T-helper 22 cell (primary cell): Measurements from ENCODE around the gene C10orf120.

Experiments
- DNase-seq: peaks from one replicate; pipeline ENCODE4 v3.0.0-alpha.2; 2020; ENCODE audit warnings: low read depth

The C10orf120 gene

DNA sequence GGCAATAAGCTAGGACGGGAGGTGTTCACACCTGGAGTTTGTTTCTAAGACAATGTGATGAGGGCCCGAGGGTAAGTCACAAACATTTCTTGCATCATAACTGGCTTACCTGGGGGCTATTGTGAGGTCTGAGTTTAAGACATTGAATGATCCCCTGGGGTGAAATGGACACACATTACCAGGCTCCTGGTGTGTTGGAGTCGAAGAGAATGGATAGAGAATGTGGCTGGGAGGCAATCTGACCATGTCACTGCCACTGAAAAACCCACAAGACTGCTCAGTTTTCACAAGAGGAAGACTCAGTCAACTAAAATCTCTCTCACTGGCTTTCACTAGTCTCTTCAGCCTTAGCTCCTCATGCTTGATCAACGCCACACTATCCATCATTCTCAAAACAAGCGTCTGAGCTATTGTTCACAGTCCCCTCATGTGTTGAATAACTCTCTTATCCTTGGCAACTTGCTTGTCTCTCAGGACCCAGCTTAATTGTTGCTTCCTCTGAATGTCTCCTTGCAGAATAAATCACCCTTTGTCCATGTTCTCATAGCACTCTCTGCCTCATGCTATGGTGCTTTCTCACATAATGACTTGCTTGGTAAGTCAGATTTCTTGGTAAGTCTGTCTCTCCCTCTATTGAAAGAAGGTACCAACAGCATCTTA is at the start of gene C10orf120:
Gene C10orf120 (minus strand): TSS at position 51 of the 660 bp plus-strand sequence. CDS start 56 bp downstream, outside the sequence.
- no peak for DNase-seq

DNA sequence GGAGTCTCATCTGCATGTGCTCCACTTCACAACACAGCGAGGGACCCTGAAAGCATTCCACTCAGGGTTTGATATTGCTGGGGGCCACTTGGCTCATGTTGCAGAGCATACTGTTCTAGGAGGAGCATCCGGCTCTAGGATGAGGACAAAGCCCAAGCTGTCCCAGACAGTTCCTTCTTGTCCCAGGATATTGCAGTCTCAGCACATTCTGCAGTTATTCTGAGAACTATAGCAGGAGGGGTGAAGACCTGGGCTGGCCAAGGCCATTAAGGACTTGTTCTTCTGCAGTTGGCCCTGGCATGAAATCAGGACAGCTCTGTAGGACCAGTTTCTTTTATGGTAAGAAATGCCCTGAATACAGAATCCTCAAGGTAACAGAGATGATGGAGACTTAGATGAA is 48.9 kb upstream of the C10orf120 start:
- DNase-seq, result no peak

DNA sequence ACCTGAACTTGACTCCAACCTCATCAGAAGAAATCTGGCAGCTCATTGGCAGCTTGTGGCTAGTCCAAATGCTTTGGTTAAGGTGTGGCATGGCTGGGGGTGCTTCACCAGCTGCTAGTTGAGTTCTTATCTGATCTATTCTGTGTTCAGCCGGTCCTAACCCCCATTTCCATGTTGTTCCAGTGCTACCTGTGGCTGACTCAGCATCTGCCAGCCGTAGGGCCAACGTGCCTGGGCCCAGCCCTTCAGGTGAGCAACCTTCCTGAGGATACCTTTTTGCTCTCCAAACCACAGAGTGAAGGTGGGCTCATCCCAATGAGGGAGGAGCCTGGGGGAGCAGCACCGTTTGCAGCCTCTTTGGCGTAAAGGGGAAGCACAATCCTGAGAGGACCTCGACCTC is 46.8 kb upstream of the C10orf120 start:
- DNase-seq, result no peak

DNA sequence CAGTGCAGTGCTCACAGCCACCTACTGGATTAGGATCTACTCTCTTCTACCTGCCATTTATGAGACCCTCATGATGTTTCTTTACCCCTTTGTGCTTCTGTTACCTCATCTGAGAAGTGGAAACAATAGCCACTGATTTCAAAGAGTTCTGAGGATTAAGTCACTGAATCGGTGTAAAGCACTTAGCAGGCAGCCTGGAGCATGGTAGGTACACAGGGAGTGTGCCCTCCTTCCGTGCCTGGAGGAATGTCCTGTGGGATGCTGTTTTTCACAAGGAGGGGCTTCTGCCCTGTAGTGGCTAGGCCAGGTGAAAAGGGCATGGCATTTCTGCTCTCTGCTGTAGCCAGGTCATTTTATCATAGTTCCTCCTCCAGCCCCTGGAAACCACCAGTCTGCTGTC is 44.6 kb upstream of the C10orf120 start:
- no peak for DNase-seq

DNA sequence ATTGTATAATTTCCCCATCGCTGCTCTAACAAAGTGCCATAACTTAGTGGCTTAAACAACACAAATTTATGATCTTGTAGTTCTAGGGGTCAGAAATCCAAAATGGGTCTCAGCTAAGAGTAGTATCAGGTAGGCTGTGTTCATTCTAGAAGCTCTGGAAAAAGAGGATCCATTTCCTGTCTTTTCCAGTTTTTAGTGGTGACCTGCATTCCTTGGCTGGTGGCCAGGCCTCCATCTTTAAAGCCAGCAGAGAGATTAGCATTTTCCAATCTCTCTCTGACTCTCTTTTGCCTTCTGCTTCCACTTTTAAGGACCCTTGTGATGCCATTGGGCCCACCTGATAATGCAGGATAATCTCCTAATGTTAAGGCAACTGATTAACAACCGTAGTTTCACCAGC is 41.0 kb upstream of the C10orf120 start:
- no peak for DNase-seq

DNA sequence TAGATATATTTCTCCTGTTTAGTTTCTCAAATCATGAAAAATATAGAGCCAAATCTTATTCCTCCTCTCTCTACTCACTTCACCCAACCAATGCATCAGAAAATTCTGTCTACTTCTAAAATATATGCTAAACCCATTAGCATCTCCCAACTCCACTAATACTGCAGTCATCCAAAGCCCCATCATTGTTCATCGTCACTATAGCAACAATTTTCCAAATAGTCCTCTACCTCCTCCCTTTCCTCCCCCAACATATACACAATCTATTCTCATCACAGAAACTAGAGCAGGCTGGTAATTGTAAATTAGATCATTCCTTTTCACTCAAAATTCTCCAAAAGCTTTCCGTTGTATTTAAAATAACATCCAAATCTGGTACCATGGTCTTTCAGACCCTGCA is 38.4 kb upstream of the C10orf120 start:
- DNase-seq, result no peak

DNA sequence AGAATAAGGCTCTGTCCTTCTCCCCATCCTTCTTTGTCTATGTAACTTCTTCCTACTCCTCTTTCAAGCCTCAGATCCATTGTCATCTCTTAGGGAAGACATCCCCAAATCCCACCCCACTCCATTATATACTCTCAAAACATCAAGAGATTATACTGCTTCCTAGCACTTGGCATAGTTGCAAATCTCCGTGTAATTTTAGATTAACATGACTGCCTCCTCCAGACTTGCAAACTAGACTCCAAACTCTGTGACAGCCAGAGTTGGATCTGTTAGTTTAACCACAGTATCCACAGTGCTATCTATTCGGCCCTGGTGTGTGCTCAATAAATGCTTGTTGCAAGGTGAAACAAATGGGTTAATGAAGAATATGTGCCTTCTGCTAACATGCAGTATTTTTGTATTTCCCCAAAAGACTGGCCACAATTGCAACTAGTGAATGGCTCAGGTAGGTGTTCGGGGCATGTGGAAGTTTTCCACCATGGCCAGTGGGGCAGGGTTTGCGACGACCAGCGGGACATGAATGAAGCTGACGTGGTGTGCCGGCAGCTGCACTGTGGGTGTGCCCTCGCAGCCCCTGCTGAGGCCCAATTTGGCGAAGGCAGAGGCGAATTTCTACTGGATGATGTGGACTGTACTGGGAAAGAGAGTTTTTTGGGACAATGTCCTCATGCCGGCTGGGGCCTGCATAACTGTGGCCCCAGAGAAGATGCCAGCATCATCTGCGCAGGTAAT is 34.5 kb upstream of the C10orf120 start:
- DNase-seq, result no peak

DNA sequence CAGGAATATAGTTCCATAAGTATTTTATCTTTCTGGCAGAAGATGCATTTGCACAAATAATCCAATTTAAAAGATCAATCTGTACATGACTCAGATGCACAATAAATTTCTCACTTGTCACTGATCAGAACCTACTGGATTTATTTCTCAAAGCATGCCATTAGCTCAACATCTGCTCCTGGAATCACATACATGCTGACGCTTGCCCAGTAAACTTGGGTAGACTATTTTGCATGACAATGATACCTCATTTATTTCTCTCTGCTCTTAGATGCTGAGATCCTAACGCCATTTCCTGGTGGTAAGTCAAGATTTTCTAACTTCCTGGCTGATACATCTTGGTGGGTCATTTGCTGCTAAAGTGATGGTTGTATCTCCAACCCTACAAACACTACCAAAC is 33.8 kb upstream of the C10orf120 start:
- DNase-seq, result no peak

DNA sequence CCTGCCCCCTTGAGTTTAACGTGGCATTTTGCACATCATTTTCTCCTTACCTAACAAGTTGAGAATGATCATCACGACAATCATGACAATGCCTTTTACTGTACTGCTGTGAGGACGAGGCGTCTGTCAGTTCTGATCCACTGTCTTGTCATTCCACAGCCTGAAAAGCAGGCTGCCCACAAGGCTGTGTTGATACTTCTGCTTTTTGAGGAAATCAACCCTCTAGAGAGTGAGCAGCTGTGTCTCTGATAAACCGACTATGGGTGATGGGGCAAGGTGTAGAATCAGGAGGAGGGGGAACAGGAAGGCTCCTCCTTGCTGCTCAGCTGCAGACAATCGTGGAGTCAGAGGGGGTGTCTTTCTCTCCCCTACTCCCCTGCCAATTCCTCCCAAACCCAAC is 30.6 kb upstream of the C10orf120 start:
- DNase-seq, result no peak

DNA sequence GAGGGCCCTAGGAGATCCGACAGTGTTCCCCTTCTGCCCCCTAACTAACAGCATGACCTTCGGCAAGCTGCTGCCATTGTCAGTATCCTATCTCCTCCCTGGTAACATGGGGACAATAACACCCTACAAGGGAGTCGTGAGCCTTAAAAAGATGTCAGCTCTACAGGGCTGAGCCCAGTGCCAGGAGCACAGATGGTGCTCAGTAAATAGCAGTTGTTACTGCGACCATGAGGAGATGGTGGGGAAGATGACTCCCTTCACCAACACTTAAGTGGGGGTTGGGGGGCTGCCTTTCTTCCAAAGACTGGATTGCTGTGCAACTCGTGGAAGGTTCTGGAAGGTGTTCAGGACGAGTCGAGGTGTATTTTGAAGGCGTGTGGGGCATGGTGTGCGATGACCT is 29.5 kb upstream of the C10orf120 start:
- DNase-seq, result no peak

DNA sequence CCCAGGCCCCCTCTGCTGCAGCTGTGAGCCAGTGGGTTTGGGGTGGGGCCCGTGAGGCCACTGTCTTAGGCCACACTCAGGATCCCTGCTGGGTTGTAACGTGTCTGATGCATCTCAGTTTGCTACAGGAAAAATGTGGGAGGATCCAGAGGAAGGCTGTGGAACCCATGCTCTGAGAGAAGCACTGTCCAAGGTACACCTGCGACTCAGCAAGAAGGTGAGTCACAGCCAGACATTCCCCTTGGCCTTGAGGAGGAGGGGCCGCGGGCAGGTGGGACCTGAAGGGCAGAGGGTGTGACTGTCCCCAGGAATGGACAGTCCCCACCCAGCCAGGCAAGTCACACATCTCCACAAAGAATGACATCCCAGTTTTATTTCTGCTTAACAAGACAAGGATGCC is 27.8 kb upstream of the C10orf120 start:
- no peak for DNase-seq

DNA sequence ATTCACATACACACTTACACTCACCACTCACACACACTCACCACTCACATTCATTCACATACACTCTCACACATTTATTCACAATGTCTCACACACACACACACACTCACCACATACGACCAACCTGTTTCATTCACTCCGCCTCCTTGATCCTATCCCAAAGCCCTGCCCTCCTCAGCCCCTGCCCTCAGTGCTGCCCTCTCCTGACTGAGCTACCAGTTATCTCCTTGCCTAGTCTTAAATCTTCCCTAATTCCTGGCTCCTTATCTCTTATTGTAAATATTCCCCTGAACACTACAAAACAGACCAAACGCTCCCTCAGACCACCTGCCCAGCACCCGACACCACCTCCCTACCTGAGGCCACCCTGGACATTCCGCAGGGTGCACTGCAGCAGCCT is 26.1 kb upstream of the C10orf120 start:
- no peak for DNase-seq

DNA sequence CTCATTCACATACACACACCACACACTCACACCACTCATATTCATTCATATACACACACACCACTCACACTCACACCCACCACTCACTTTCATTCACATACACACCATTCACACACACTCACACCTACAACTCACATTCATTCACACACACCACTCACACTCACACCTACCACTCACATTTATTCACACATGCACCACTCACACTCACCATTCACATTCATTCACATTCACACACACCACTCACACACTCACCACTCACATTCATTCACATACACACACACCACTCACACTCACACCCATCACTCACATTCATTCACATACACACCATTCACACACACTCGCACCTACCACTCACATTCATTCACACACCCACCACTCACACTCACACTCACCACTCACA is 25.4 kb upstream of the C10orf120 start:
- DNase-seq, result no peak

DNA sequence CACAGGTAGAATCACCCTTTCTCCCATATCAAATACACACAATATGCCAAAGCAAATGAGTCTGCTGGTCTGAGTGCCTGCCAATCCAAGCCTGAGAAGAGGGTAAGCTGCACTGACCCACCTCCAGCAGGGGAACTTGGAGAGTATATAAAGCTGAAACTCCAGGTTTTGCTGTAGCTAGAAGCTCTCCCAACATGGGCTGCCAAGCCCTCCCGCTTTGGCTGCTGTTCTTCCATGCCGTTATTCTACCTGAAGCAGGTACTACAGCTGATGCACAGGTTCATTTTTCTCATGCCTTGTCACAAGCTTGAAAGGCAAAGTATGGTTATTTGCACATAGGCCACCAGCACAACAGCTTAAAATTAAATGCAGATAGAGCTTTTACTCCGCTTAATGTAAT is 21.5 kb upstream of the C10orf120 start:
- no peak for DNase-seq

DNA sequence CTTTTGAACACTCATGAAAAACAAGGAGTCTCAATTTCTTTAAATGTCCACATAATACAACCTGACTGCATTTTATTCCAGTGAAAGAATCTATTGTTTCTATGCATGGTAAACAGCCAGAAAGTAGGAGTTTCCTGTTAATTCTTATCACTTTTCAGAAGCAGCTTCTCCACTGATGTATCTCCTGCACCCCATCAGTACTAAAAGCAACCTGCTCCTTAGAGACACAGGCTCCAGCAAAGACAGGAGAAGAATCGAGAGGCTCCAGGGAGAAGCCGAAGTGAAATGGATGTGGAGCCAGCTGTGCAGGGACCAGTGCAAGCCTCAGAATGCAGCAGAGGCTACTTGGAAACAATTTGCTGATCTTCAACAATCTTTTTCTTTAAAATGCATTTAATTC is 16.4 kb upstream of the C10orf120 start:
- DNase-seq, result no peak

DNA sequence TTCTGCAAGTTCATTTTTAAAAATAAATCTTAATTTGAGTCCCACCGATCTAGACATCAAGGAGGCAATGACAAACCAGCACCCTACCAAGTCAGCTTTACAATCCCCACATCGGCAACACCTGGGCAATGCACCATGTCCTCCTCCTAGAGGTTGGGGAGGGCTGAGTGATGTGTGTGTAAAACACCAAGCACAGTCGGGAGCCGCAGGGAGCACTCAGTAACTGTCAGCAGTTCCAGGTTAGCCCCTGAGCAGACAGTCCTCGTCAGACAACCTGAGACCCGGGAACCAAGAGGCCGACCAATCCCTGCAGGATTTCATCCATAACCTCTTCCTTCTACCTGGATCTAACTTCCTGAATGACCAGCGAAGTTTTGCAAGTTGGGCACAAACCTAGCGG is 15.9 kb upstream of the C10orf120 start:
- DNase-seq, result no peak

DNA sequence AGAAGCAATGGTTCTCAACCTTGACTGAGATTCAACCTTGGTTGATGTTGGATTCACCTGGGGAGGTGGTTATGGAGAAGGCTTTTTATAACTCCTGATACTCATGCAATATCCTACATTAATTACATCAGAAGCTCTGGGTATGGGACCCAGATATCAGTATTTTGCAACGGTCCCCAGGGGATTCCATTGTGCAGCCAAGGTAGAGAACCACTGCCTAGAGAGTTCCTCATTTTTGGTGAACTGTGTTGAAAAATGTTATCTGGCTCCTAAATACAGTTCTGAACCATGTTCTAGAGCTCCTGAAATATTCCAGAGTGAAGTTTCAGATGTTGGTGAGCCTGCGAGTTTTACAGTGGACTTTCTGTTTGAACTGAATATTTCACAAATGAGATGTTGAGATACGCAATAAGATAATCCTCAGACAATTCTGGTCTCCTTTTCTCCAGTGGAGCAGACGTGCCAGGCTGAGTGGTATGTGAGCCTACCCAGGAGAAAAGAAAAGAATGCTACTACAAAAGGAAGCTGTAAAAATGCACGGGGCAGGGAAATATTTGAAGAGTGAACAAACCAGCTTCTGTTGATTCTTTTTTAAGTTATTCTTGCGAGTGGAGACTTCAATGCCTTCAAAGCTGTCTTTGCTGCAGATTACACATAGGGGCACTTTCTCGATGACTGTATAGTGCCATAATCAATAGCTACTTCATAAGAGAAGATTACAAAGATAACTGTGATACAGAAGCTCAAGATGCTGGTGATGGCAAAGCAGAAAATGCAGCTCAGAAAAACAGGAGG is 13.6 kb upstream of the C10orf120 start:
- no peak for DNase-seq

DNA sequence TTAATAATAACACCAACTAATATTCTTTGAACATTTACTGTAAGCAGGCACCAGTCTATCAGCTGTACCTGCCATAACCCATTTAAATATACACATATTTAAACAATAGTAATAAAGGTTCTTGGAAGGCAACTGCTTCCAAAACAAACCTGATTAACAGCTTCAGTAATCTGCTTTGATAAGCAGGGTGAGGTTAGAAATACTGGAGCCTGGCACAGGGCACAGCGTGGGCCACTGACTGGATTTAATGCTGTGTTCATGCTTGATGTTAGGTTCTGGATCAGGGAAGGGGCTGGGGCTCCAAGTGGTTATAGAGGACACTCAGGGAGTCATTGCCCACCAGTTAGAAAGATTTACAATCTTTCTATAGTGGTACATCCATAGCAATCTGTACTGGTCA is 10.9 kb upstream of the C10orf120 start:
- DNase-seq, result no peak

DNA sequence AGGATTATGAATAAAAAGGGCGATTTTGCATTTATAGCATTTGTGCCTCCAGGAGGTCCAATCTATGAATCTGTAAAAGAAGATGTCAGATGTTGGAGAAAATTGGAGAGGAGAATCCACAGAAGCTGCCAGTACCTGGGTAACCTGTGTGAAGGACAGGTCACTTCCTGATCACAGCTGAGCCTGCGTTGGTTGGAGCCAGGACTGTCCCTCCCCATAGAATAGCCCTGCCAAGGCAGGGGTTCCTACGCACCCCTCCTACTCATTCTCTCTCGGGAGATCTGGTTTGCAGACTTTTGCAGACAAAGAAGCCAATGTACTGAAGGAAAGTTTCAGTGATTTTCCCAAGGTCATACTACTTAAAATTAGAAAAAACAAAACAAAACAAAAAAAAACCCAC is 10.3 kb upstream of the C10orf120 start:
- no peak for DNase-seq

DNA sequence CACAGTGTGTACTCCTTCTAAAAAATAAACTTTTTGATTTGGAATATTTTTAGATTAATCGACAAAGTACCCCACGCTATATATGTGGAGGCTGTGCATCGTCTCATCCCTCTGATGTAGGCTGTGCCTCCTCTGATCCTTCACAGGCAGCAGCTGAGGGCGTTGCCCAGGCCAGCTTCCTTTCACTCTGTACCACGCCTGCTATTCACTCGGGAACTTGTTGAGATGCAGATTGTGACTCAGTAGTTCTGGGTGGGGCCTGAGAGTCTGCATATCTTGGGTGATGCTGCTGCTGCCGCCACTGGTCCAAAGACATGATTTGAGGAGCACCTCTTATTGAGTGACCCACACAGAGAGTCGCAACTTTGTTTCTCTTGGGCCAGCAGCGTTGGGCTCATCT is 7.9 kb upstream of the C10orf120 start:
- no peak for DNase-seq

DNA sequence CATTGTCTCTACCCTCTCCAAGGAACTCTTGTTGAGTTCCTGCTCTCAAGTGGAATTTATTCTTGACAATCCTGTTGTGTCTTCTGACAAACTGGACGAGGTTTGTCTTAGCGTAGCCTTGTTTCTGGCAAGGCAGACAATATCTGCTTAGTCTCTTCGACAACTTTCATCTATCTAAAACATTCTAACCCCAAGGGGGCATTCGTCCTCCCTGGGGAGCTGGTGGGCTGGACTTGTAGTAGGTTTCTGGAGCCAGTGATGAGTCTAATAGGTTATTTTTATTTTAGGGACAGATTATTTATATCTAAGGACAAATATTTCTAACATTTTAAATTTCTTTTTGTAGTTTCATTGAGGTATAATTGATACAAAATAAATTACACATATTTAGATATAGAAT is 7.3 kb upstream of the C10orf120 start:
- DNase-seq, result no peak

DNA sequence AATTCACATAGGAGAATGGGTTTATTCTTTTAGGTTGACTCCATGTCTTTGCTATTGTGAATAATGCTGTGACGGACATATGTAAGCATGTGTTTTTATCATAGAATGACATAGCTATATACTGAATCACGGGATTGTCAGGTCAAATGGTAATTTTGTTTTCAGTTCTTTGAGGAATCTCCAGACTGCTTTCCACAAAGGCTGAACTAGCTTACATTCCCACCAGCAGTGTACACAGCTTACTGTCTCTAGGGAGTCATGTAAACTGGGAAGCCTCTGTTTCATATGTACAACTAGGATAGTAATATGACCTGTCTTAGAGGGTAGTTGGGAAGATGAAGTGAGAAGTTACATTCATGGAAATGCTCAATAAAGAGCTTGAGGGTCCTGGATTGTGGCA is 6.8 kb upstream of the C10orf120 start:
- DNase-seq, result no peak
